Stimulated activated naive CD8-positive, alpha-beta T cell treated with anti-CD3 and anti-CD28 coated beads, Interleukin-15, amount 100 ng/mL, for 72 hours (primary cell): ENCODE results near the gene TLK2.
A peak's percentile ranks its signal among the peaks of the same experiment; 100 is the strongest.

ENCODE experiments used
- ATAC-seq: fragments of 150-1000 bp; cut with Tn5 transposase; 2 replicates; pipeline ENCODE4 v1.10.0; 2021; ENCODE audit warnings: mild to moderate bottlenecking, moderate library complexity
- DNase-seq, 2 donors: peaks; one replicate each; pipeline ENCODE4 v3.0.0; 2021 to 2022
- H3K27ac Mint-ChIP-seq, 2 donors: one replicate each; pipeline ENCODE4 v1.8.0; 2022; ENCODE audit warnings: mild to moderate bottlenecking in 2 of 2, mixed read lengths in 2 of 2, moderate library complexity in 2 of 2
- H3K27me3 Mint-ChIP-seq: one replicate; pipeline ENCODE4 v1.8.0; 2022; ENCODE audit warnings: mixed read lengths
- H3K4me1 Mint-ChIP-seq: one replicate; pipeline ENCODE4 v1.8.0; 2022; ENCODE audit warnings: mild to moderate bottlenecking, mixed read lengths
- H3K4me3 Mint-ChIP-seq, 2 donors: one replicate each; pipeline ENCODE4 v1.8.0; 2022; ENCODE audit warnings: mild to moderate bottlenecking in 2 of 2, mixed read lengths in 2 of 2, moderate library complexity in 1 of 2
- H3K9me3 Mint-ChIP-seq, 2 donors: one replicate each; pipeline ENCODE4 v1.8.0; 2022; ENCODE audit warnings: mixed read lengths in 2 of 2

The TLK2 gene

DNA sequence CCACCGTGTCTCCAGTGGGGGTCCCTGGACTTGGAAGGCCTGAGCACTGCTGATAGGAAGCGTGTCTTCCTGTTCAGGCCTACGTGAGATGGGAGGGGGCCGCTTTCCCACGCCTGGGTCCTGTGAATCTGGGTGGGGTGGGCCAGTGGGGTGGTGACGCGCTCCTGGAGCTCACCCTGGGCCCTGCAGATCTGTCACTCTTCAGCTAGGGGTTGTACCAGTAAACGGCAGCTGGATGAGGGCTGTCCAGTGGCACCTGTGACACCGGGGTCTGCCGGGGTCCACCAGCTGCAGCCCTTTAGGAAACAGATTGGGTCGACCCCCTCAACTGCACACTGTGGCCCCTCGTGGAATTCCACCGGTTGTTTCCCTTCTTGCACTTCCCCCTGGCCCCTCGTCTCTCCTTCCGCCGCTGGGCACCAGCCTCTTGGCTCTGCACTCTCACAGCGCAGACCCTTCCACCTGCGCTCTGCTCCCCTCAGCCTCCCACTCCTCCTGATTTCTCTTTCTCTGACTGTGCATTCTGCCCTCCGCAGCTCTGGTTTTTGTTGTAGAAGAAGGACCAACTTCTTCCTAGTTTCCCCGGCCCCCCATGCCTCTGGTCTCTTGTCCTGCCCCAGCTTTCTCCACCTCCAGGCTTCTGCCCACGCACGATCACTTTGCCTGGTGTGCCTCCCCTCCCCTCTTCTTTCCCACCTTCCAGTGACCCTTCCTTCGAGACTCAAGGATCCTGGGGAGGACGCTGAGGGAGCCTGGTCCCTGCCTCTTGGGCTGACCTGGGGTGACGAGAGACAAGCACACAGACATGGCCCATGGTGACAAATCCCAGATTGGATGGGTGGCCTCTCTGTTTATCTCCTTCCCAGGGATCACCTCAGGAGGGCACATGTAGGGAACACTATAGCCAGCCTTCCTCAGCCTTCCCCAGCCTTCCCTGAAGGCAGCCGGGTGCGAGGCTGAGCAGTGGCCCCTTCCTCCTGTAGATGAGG is 153.6 kb downstream of the TLK2 start:
- peaks cover 13% of the 10 kb centered on the region for H3K27me3 Mint-ChIP-seq
- H3K27ac Mint-ChIP-seq, result no peak overlapping the region
- ATAC-seq (no peak), DNase-seq (no peak)
- H3K9me3 Mint-ChIP-seq, result no peaks in the 10 kb centered on the region
- peaks cover 25% of the 10 kb centered on the region for H3K4me1 Mint-ChIP-seq
- H3K4me3 Mint-ChIP-seq, result no peak overlapping the region

DNA sequence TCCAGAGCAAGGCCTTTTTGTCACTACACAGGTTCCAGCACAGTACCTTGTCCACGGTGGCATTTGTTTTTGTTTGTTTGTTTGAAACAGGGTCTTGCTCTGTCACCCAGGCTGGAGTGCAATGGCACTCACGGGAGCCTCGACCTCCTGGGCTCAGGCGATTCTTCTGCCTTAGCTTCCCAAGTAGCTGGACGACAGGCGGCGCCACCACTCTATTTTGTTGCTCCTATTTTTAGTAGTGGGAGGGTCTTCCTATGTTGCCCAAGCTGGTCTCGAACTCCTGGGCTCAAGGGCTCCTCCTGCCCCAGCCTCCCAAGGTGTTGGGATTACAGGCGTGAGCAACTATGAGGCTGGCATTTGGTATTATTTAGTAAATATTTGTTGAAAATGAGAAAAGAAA is 159.2 kb downstream of the TLK2 start:
- no peak overlapping the region for H3K27ac Mint-ChIP-seq
- ATAC-seq, result no peak
- no peaks in the 10 kb centered on the region for H3K27me3 Mint-ChIP-seq
- H3K4me3 Mint-ChIP-seq, result no peak overlapping the region
- no peaks in the 10 kb centered on the region for H3K9me3 Mint-ChIP-seq
- peaks cover 4% of the 10 kb centered on the region for H3K4me1 Mint-ChIP-seq
- no peak for DNase-seq

DNA sequence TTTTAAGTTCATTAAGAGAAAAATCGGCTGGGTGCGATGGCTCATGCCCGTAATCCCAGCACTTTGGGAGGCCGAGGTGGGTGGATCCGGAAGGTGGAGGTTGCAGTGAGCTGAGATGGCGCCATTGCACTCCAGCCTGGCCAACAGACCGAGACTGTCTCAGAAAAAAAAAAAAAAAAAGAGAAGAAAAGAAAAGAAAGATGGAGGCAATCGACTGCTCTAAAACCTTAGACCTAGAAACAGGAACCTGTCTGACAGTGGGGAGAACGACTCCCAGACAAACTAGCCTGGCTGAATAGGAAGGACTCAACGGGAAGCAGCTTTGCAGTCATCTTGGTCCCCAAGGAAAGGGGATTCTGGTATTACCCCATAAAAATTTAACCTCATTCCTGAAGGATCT is 162.5 kb downstream of the TLK2 start:
- ATAC-seq (no peak), DNase-seq (no peak)
- Mint-ChIP-seq H3K4me1 (peaks cover 11% of the 10 kb centered on the region), H3K4me3 (no peak overlapping the region), H3K27ac (no peak overlapping the region), H3K27me3 (no peaks in the 10 kb centered on the region), H3K9me3 (no peaks in the 10 kb centered on the region)

DNA sequence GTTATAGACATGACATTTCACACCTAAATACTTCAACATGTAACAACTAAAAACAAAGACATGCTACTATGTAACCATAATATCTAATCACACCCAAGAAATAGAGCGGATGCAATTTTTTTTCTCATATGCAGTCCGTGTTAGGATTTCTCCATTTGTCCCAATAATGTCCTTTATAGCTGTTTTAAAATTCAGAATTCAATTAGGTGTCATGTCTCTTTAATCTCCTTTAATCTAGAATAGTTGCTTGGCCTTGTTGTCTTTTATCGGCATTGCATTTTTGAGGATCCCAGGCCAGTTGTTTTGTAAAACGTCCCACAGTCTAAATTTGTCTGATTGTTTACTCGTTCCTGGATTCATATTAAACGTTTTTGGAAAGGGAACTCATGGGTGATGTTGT is 163.3 kb downstream of the TLK2 start:
- Mint-ChIP-seq H3K4me3 (no peak overlapping the region), H3K27ac (no peak overlapping the region), H3K9me3 (no peaks in the 10 kb centered on the region), H3K27me3 (no peaks in the 10 kb centered on the region), H3K4me1 (peaks cover 11% of the 10 kb centered on the region)
- ATAC-seq, result no peak
- DNase-seq, result no peak

DNA sequence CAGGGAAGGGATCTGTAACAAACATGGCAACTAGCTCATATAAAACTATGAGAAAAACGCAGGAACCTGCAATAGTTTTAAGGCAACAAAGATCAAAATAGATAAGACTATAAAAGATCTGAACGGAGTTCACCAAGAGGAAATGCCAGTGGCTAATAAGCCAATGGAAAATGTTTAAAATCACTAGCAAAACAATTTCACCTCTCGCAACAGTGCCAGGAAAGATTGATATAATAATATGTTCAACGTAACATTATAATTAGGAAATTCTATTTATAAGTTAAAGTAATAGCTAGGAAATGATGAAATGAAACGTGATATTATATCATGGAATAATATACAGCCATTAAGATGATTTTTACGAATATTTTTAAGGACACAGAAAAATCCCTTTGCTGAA is 164.9 kb downstream of the TLK2 start:
- no peak overlapping the region for H3K27ac Mint-ChIP-seq
- peaks cover 11% of the 10 kb centered on the region for H3K4me1 Mint-ChIP-seq
- no peaks in the 10 kb centered on the region for H3K27me3 Mint-ChIP-seq
- ATAC-seq (no peak), DNase-seq (no peak)
- no peak overlapping the region for H3K4me3 Mint-ChIP-seq
- H3K9me3 Mint-ChIP-seq, result no peaks in the 10 kb centered on the region

DNA sequence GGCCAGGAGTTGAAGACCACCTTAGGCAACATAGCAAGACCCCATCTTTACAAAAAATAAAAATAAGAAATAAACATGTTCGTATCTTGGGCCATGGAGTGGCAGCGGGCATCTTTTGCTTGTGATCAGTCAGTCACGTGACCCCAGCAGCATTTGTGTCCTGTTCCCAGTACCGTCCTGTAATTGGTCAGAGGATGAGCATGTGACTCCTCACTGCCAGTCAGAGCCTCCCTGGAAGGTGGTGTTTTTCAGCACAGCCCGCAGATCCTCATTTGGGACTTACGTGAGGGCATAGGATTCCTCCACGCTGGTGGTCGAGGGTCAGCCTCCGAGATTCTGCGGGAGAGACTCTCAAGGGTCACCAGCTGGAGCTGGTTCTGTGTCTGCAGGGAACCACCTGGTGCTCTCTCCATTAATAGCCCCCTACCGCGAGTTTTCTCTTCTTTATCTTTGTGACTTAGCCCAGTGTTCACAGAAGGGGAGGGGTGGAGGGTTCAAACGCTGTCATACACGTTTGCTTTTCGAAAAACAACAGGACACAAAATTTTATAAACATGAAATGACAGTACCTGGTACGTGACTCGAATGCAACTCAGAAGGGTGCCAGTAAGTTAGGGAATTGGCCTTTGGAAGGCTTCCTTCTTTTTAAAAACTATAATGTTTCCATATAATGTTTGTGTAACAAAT is 166.0 kb downstream of the TLK2 start:
- H3K4me1 Mint-ChIP-seq, result peaks cover 11% of the 10 kb centered on the region
- no peak for DNase-seq
- no peak for ATAC-seq
- H3K27ac Mint-ChIP-seq, result no peak overlapping the region
- H3K9me3 Mint-ChIP-seq, result no peaks in the 10 kb centered on the region
- H3K27me3 Mint-ChIP-seq, result no peaks in the 10 kb centered on the region
- no peak overlapping the region for H3K4me3 Mint-ChIP-seq

DNA sequence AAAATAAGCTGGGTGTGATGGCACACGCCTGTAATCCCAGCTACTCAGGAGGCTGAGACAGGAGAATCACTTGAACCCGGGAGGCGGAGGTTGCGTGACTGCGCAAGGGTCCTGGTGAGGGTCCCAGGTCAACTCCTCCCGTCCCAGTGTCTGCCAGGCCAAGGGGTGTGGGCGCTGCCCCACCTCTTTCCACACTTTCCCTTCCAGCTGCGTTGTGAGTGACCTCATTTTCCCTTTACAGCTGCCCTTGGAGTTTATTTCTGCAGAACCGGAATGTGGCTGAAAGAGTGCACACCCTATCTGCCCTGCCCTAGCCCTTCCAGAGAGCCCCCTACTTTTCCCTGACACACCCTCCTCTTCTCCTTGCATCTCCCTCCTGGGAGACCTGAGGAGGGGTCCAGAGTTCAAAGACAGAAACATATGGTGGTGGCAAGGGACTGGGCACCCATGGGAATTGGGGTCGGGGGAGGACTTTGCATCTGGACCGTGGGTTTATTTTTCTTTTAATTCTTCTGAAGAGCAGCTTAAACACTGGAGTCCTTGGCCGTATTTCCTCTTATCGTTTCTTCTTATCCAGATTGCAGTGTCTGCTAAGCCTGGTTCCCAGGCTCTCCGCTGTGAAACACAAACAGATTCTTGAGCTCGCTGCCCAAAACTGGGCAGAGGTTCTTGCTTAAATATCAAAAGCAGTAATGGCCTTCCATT is 169.8 kb downstream of the TLK2 start:
- no peak overlapping the region for H3K27ac Mint-ChIP-seq
- no peak overlapping the region for H3K4me3 Mint-ChIP-seq
- H3K27me3 Mint-ChIP-seq, result peaks cover 15% of the 10 kb centered on the region
- peaks cover 21% of the 10 kb centered on the region for H3K4me1 Mint-ChIP-seq
- H3K9me3 Mint-ChIP-seq, result no peaks in the 10 kb centered on the region
- ATAC-seq (no peak), DNase-seq (no peak)

DNA sequence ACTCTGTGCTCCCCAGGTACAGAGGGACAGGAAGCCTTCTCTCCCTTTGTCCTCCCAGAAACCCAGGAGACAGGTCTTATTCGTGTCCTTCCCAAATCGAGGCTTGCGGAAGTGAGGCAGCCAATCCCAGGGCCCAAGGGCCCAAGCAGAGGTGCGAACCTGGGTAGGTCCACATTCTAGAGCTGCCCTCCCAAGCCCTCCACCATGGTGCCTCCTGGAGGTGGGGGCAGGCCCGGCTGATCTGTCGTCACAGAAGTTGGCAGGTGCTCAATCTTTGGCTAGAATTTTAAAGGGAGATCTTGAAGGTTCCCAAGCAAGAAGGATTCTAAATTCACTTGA is 170.3 kb downstream of the TLK2 start:
- DNase-seq, result no peak
- no peak for ATAC-seq
- H3K27me3 Mint-ChIP-seq, result peaks cover 15% of the 10 kb centered on the region
- H3K4me1 Mint-ChIP-seq, result peaks cover 25% of the 10 kb centered on the region
- no peak overlapping the region for H3K27ac Mint-ChIP-seq
- H3K4me3 Mint-ChIP-seq, result no peak overlapping the region
- no peaks in the 10 kb centered on the region for H3K9me3 Mint-ChIP-seq

DNA sequence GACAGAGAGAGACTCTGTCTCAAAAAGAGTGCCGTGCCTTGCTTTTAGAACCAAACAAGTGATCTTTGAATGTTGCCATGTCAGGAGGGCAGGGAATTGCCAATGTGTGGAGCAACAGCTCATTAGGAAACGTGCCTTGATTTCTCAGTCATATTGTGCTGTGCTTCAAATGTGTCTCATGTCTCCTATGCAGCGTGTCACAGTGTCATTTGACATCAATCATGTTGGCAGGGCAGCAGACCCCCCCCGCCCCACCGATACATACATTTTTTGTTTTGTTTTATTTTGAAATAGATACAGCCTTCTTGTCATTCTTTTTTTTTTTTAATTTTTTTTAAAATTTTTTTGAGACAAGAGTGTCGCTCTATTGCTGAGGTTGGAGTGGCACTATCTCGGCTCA is 170.9 kb downstream of the TLK2 start:
- Mint-ChIP-seq H3K27me3 (peaks cover 20% of the 10 kb centered on the region), H3K4me3 (no peak overlapping the region), H3K27ac (no peak overlapping the region), H3K9me3 (no peaks in the 10 kb centered on the region), H3K4me1 (peaks cover 31% of the 10 kb centered on the region)
- no peak for ATAC-seq
- no peak for DNase-seq

DNA sequence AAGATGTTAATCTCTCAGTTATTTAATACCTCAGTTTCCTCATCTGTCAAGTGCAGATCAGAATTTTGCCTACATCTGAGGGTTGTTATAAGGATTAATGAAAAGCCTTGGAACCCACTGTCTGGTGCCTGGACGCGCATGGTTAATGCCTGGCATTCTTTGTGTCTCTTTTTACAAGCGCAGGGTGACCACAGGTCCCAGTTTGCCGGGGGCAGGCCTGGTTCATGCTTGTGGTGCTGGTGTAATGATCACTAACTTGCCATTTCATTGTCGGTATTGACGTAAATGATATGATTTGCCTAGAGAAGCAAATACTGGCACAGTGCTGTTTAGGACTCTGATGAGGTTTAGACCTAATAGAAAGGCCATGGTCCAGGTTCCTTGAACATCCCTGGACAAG is 172.0 kb downstream of the TLK2 start:
- ATAC-seq, result no peak
- Mint-ChIP-seq H3K27me3 (peaks cover 25% of the 10 kb centered on the region), H3K27ac (no peak overlapping the region), H3K4me3 (no peak overlapping the region), H3K4me1 (peaks cover 32% of the 10 kb centered on the region), H3K9me3 (no peaks in the 10 kb centered on the region)
- no peak for DNase-seq

DNA sequence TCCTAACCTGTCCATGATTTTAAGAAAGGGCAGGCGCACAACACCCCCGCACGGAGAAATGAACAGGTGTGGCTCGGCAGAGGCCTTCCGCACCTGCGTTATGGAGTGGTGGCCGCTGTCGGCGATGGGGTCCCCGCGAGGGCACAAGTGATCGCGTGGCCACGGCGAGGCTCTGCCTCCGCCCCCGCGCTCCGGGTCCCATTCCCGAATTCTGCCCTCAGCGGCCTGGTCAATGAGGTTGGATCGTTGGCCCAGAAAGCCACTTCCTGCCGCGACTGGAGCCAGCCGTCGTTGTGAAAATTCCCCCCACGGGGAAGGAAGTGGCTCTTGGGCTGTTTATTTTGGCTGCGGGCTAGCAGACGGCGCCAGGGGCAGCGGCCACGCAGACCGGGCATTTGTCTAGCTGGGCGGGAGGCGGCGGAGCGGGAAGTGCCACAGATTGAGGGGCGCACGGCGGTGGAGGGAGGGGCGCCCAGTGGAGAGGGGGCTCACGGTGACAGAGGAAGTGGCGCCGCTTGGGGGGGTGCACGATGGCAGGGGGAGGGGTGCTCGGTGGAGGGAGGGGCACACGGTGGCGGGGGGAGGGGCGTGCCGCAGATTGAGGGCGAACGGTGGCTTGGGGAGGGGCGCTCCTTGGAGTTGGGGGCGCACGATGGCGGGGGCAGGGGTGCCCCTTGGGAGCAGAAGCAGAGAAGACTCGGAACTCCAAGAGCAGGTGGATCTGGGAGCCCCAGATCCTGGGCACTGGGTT is 173.8 kb downstream of the TLK2 start:
- ATAC-seq (peak; percentile 3), DNase-seq (peak; percentile 44 to 58)
- peaks cover 32% of the 10 kb centered on the region for H3K4me1 Mint-ChIP-seq
- no peaks in the 10 kb centered on the region for H3K9me3 Mint-ChIP-seq
- H3K4me3 Mint-ChIP-seq, result peak overlapping the region; percentile 87 to 91
- H3K27me3 Mint-ChIP-seq, result peaks cover 36% of the 10 kb centered on the region
- H3K27ac Mint-ChIP-seq, result peak overlapping the region; percentile 66 to 69

DNA sequence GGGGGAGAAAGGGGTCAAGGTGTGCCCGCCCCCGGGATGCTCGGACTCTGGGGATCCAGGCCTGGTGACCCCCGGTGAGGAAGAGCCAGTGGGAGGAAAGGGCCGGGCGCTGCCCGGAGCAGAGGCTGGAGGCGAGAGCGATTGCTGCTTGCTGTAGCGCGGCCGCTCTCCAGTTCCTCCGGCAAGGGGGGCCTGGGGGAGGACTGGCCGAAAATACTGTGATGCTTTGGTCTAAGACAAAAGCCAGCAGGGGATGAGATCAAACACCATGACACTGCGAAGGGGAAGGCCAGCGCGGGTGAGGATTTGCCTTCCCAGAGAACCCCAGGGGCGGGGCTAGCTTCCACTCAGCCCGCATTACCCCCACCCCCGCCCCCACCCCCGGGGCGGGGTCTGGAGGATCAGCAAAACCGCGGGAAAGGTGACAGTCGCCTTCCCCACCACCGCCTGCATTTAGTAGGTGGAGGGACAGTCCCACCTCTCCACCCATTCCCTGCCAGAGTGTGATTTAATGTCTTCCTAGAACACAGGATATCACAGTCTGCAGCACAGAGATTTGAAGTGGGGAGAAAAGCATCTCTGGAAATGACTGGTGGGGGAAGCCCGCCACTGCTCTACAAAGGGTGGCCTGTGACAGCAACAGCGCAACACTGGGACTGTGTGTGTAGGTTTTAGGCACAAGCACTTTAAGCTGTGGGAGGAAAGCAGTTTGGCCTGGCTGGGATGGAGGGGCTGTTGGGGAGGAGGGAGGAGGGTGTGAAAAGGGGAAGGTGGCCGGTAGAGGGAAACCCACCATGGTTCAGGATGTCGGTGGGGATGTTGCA is 174.6 kb downstream of the TLK2 start:
- H3K9me3 Mint-ChIP-seq, result no peaks in the 10 kb centered on the region
- H3K4me3 Mint-ChIP-seq, result peak overlapping the region; percentile 87 to 91
- ATAC-seq, result peak; percentile 93
- peak; percentile 93 to 97 for DNase-seq
- peaks cover 36% of the 10 kb centered on the region for H3K27me3 Mint-ChIP-seq
- H3K4me1 Mint-ChIP-seq, result peaks cover 32% of the 10 kb centered on the region
- H3K27ac Mint-ChIP-seq, result peak overlapping the region; percentile 27 to 66

DNA sequence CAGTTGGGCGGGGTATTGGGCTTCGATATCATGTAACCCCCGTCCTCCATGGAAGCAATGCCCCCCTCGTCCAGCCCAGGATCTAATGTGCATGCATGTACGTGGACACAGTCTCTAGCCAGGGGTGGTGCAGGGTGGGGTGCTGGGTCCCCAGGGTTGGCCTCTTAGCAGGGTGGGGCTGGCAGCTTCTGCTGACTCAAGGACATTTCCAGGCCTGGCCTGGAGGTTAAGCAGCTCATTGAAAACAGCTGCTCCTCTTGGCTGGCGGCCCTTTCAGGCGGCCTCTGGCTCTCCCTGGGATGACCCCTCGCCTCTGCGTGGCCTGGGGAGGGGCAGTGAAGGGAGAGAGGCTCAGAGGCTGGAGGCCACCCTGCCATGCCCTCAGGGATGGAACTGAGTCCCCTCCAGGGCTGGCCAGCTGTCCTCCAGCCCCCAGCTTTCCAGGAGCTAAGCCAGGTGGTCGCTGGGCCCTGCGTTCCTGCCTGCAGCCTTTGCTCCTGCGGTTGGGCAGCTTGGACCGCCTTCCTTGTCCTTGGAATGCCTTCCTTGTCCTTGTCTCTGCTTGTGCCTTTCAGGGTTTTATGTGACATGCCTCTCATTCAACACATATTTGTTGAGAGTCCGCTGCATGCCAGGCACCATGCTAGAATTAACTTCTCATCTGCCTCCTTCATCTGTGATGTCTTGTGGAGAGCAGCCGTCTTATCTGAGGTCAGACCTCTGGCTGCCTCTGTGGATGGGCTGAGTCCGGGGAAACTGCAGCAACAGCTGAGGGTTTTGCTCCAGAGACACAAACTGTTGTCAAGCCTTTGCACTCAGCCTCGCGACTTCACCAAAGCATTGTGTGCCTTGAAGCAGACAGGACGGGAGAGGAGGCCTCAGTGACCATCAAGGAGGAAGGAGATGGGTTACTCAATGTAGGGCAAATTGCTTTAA is 175.5 kb downstream of the TLK2 start:
- Mint-ChIP-seq H3K4me3 (peak overlapping the region; percentile 87 to 91), H3K4me1 (peaks cover 32% of the 10 kb centered on the region), H3K27me3 (peaks cover 36% of the 10 kb centered on the region), H3K27ac (no peak overlapping the region), H3K9me3 (no peaks in the 10 kb centered on the region)
- peak; percentile 17 for ATAC-seq
- no peak for DNase-seq

DNA sequence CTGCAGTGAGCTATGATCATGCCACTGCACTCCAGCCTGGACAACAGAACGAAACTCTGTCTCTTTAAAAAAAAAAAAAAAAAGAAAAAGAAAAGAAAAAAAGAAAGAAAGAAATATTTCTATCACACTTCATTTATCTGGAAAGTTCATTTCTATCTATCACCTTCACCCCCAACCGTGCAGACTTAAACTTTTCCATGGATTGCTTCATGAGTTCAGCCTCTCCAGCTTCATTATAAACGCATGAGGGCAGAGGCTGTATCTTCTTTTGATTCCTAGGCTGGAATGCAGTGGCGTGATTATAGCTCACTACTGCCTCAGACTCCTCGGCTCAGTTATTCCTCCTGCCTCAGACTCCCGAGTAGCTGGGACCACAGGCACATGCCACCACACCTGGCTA is 177.0 kb downstream of the TLK2 start:
- Mint-ChIP-seq H3K27me3 (peaks cover 31% of the 10 kb centered on the region), H3K4me3 (no peak overlapping the region), H3K27ac (no peak overlapping the region), H3K9me3 (peaks cover 9 to 12% of the 10 kb centered on the region in 2 donors), H3K4me1 (peaks cover 32% of the 10 kb centered on the region)
- DNase-seq, result no peak
- no peak for ATAC-seq
